Calu3 (cell line): ENCODE measurements around the gene VIT. TPM values are rescaled to one million over a fixed set of nuclear protein-coding genes. Genes with fewer than 3 reads are reported as not detected.

Source experiments
- BruUV-seq: library from RNA; stranded (reverse); fragments of 400-500 nt; replicated peaks from 2 replicates; lab custom pipeline; 2021; lab: Mats Ljungman, UMichigan
- CTCF ChIA-PET: fragments of 300-600 bp; sonication (Branson Sonifier 250); formaldehyde crosslinking; loops from one replicate; lab custom pipeline; 2022; ENCODE audit warnings: antibody characterized with exemption; lab: Charles Lee
- DNase-seq: peaks from one replicate; pipeline ENCODE4 v3.0.0; 2022
- H3K27ac Mint-ChIP-seq: one replicate; pipeline ENCODE4 v1.8.0; 2022; ENCODE audit warnings: mixed read lengths; ENCODE audit not compliant: unreplicated experiment
- H3K27me3 Mint-ChIP-seq: one replicate; pipeline ENCODE4 v1.8.0; 2022; ENCODE audit warnings: mixed read lengths; ENCODE audit not compliant: unreplicated experiment
- H3K36me3 Mint-ChIP-seq: one replicate; pipeline ENCODE4 v1.8.0; 2022; ENCODE audit warnings: mild to moderate bottlenecking, moderate library complexity, mixed read lengths; ENCODE audit not compliant: insufficient read depth, unreplicated experiment
- H3K4me1 Mint-ChIP-seq: one replicate; pipeline ENCODE4 v1.8.0; 2022; ENCODE audit warnings: mild to moderate bottlenecking, low read depth, mixed read lengths; ENCODE audit not compliant: unreplicated experiment
- H3K4me3 Mint-ChIP-seq: one replicate; pipeline ENCODE4 v1.8.0; 2022; ENCODE audit warnings: mild to moderate bottlenecking, low read depth, moderate library complexity, mixed read lengths; ENCODE audit not compliant: unreplicated experiment
- H3K9me3 Mint-ChIP-seq: one replicate; pipeline ENCODE4 v1.8.0; 2022; ENCODE audit warnings: low read depth, mixed read lengths; ENCODE audit not compliant: unreplicated experiment
- CTCF ChIP-seq: fragments of 200-600 bp; IDR thresholded peaks from one replicate; pipeline ENCODE4 v1.8.0; 2022; ENCODE audit warnings: antibody characterized with exemption; ENCODE audit not compliant: unreplicated experiment
- intact Hi-C: fragments of 100-400 bp; cut with micrococcal nuclease; formaldehyde crosslinking; loops from one replicate; pipeline ENCODE4 v1.10.0; 2022; ENCODE audit not compliant: unreplicated experiment
- total RNA-seq: library from RNA; stranded (reverse); gene quantifications from 2 replicates; pipeline ENCODE4 v1.2.3, GENCODE V29; 2022

VIT gene
- total RNA-seq, 1 experiment from 2014 or later, result not detected

GRCh38 chr2:36773947-36774346 lies 77.4 kb downstream of the VIT start:
- Mint-ChIP-seq H3K36me3 (no peaks in the 10 kb centered on the region), H3K27me3 (peaks cover 12% of the 10 kb centered on the region), H3K4me3 (no peak overlapping the region), H3K4me1 (no peaks in the 10 kb centered on the region), H3K27ac (no peak overlapping the region), H3K9me3 (no peaks in the 10 kb centered on the region)
- BruUV-seq, result no TSS peak
- no peak for DNase-seq
- TF ChIP-seq CTCF, result no peak
- CTCF ChIA-PET, result no interaction called here
- intact Hi-C loops, result no loop called here

GRCh38 chr2:36775261-36775660 lies 78.8 kb downstream of the VIT start:
- no TSS peak for BruUV-seq
- TF ChIP-seq CTCF, result no peak
- H3K36me3 Mint-ChIP-seq, result no peaks in the 10 kb centered on the region
- H3K27ac Mint-ChIP-seq, result no peak overlapping the region
- H3K27me3 Mint-ChIP-seq, result peaks cover 12% of the 10 kb centered on the region
- CTCF ChIA-PET, result no interaction called here
- intact Hi-C loops, result no loop called here
- no peak overlapping the region for H3K4me3 Mint-ChIP-seq
- no peaks in the 10 kb centered on the region for H3K4me1 Mint-ChIP-seq
- no peak for DNase-seq
- H3K9me3 Mint-ChIP-seq, result no peaks in the 10 kb centered on the region

- CTCF ChIA-PET, result no interaction called here
- TF ChIP-seq CTCF, result no peak
- BruUV-seq, result no TSS peak
- DNase-seq, result no peak
- intact Hi-C loops, result no loop called here
- H3K36me3 Mint-ChIP-seq, result no peaks in the 10 kb centered on the region
- no peak overlapping the region for H3K27ac Mint-ChIP-seq
- no peaks in the 10 kb centered on the region for H3K9me3 Mint-ChIP-seq
- H3K4me1 Mint-ChIP-seq, result no peaks in the 10 kb centered on the region
- peaks cover 12% of the 10 kb centered on the region for H3K27me3 Mint-ChIP-seq
- no peak overlapping the region for H3K4me3 Mint-ChIP-seq
Measured at GRCh38 chr2:36775806-36776205, 79.3 kb downstream of the VIT start.

- Mint-ChIP-seq H3K4me1 (no peaks in the 10 kb centered on the region), H3K27ac (no peak overlapping the region), H3K9me3 (no peaks in the 10 kb centered on the region), H3K4me3 (no peak overlapping the region), H3K36me3 (no peaks in the 10 kb centered on the region), H3K27me3 (peaks cover 26% of the 10 kb centered on the region)
- intact Hi-C loops, result no loop called here
- BruUV-seq, result no TSS peak
- CTCF ChIA-PET, result no interaction called here
- no peak for TF ChIP-seq CTCF
- no peak for DNase-seq
Measured at GRCh38 chr2:36777272-36777671, 80.8 kb downstream of the VIT start.
